ENCODE data around the gene CPNE8.

DNA sequence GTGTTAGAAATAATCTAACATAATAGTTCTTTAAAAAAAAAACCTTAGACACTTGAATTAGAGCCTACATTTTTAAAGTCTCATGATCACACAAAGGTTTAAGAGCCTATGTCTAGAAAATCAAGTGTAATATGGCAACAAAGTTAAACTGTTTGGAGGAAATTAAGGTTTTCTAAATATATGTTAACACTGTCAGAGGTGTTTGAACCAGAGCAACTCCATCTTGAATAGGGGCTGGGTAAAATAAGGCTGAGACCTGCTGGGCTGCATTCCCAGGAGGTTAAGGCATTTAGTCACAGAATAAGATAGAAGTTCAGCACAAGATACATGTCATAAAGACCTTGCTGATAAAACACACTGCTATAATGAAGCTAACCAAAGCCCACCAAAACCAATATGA lies 12.4 kb downstream of the CPNE8 start:
- TF ChIP-seq, protein P1, sequence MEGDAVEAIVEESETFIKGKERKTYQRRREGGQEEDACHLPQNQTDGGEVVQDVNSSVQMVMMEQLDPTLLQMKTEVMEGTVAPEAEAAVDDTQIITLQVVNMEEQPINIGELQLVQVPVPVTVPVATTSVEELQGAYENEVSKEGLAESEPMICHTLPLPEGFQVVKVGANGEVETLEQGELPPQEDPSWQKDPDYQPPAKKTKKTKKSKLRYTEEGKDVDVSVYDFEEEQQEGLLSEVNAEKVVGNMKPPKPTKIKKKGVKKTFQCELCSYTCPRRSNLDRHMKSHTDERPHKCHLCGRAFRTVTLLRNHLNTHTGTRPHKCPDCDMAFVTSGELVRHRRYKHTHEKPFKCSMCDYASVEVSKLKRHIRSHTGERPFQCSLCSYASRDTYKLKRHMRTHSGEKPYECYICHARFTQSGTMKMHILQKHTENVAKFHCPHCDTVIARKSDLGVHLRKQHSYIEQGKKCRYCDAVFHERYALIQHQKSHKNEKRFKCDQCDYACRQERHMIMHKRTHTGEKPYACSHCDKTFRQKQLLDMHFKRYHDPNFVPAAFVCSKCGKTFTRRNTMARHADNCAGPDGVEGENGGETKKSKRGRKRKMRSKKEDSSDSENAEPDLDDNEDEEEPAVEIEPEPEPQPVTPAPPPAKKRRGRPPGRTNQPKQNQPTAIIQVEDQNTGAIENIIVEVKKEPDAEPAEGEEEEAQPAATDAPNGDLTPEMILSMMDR (IDR thresholded peaks at IDR 0.05): no peak
- no peak for TF ChIP-seq POLR2A (IDR thresholded peaks at IDR 0.05)
